Glutamatergic neuron (in vitro differentiated cells): Measurements from ENCODE around the gene DNAJC1. TPM values are rescaled to one million over a fixed set of nuclear protein-coding genes. Genes with fewer than 3 reads are reported as not detected.

Source experiments
- DNase-seq: peaks from one replicate; pipeline ENCODE4 v3.0.0; 2022
- H3K27ac Mint-ChIP-seq: one replicate; pipeline ENCODE4 v1.8.0; 2020; ENCODE audit warnings: mild to moderate bottlenecking, mixed read lengths, inconsistent platforms; ENCODE audit not compliant: unreplicated experiment
- H3K27me3 Mint-ChIP-seq: one replicate; pipeline ENCODE4 v1.8.0; 2020; ENCODE audit warnings: mild to moderate bottlenecking, moderate library complexity, mixed read lengths, inconsistent platforms; ENCODE audit not compliant: unreplicated experiment
- H3K36me3 Mint-ChIP-seq: one replicate; pipeline ENCODE4 v1.8.0; 2020; ENCODE audit warnings: mild to moderate bottlenecking, mixed read lengths, inconsistent platforms; ENCODE audit not compliant: unreplicated experiment
- H3K4me1 Mint-ChIP-seq: one replicate; pipeline ENCODE4 v1.8.0; 2020; ENCODE audit warnings: mild to moderate bottlenecking, low read depth, mixed read lengths, inconsistent platforms; ENCODE audit not compliant: unreplicated experiment
- H3K4me3 Mint-ChIP-seq: one replicate; pipeline ENCODE4 v1.8.0; 2020; ENCODE audit warnings: mild to moderate bottlenecking, mixed read lengths, inconsistent platforms; ENCODE audit not compliant: unreplicated experiment
- H3K9me3 Mint-ChIP-seq: one replicate; pipeline ENCODE4 v1.8.0; 2020; ENCODE audit warnings: mild to moderate bottlenecking, moderate library complexity, mixed read lengths, inconsistent platforms; ENCODE audit not compliant: unreplicated experiment
- total RNA-seq: library from RNA; stranded (reverse); fragmentation: NEBNext Ultra II Directional; extraction: Animal tissue kit (Norgen Biotek cat#: 25700); gene quantifications from one replicate; pipeline ENCODE4 v1.2.1, GENCODE V29; 2021; ENCODE audit not compliant: unreplicated experiment
- TF ChIP-seq, protein P1 (sequence below): fragments of 200-600 bp; sonication (generic); IDR thresholded peaks from one replicate; pipeline ENCODE4 v1.5.0; 2021; ENCODE audit not compliant: partially characterized antibody, unreplicated experiment

DNAJC1 gene
- total RNA-seq, 1 donor from 2014 or later: 4.3 TPM

DNA sequence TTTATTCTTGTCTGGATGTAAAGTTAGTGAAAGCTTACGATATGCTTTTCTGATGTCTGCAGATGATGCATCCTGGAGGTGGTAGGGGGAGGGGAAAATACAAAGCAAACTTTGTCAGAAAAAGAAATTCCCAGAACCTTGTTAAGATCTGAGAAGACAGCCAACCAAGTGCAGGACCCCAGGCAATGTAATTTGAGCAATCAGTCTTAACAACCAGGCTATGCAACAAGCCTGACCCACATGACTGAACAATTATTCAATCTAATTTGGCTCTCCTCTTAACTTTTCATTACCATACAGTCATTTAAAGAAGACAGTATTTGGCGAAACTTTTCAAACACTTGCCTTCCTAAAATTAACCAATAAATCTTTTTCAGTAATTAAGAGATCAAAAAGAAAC is 74.5 kb downstream of the DNAJC1 start:
- Mint-ChIP-seq H3K27me3 (no peaks in the 10 kb centered on the region), H3K36me3 (no peaks in the 10 kb centered on the region), H3K4me1 (no peaks in the 10 kb centered on the region), H3K9me3 (no peaks in the 10 kb centered on the region), H3K4me3 (no peak overlapping the region), H3K27ac (no peak overlapping the region)
- DNase-seq: no peak
- TF ChIP-seq, protein P1, sequence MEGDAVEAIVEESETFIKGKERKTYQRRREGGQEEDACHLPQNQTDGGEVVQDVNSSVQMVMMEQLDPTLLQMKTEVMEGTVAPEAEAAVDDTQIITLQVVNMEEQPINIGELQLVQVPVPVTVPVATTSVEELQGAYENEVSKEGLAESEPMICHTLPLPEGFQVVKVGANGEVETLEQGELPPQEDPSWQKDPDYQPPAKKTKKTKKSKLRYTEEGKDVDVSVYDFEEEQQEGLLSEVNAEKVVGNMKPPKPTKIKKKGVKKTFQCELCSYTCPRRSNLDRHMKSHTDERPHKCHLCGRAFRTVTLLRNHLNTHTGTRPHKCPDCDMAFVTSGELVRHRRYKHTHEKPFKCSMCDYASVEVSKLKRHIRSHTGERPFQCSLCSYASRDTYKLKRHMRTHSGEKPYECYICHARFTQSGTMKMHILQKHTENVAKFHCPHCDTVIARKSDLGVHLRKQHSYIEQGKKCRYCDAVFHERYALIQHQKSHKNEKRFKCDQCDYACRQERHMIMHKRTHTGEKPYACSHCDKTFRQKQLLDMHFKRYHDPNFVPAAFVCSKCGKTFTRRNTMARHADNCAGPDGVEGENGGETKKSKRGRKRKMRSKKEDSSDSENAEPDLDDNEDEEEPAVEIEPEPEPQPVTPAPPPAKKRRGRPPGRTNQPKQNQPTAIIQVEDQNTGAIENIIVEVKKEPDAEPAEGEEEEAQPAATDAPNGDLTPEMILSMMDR: no peak

DNA sequence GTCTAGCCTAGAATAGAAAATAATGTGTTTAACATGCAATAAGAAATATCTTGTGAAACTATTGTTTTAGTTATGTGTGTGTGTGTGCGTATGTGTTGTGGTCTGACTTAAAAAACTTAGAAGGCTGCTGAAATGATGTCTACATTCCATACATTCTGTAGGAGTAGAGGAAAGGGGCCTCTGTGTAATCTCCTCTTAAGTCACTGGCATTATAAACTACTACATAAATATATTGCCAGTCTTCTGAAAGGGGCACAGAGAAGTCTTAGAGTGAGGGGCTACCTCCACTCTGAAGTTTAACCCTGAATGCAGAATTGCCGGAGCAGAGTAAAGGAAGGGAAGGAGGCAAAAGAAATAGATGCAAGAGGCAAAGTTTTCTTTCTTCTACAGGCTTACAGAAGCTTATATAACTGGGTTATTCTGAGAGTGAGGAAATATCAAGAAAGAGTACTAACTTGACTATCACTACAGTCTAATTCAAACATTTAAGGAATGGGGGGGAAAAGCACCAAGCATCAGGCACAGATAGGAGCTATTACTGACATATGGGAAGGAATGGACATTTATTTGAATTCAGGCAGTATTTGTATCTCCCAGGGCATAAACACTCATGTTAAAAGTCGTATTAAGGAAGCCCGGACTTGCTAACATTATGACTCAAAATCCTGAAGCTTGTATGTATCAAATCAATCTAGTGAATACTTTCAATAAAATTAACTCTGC is 75.7 kb downstream of the DNAJC1 start:
- Mint-ChIP-seq H3K9me3 (no peaks in the 10 kb centered on the region), H3K36me3 (no peaks in the 10 kb centered on the region), H3K27ac (no peak overlapping the region), H3K27me3 (no peaks in the 10 kb centered on the region), H3K4me3 (no peak overlapping the region), H3K4me1 (no peaks in the 10 kb centered on the region)
- DNase-seq: no peak
- TF ChIP-seq, protein P1: no peak

DNA sequence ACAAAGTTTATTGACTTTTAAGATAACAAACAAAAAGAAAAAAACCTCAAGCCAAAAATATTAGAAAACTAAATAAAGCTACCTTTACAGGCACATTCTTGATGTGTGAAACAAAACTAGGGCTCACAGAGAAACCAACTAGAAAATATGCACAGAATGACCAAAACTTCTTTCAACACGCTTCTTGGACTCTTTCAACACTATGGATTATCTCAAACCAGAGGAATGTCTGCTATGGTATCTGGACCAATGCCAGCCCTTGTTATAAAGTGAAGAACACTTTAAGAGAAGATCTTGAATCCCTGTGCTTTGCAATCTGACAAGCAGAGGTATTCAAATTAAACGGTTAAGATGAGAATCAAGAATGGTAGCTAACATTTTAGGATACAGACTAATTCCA is 76.6 kb downstream of the DNAJC1 start:
- TF ChIP-seq, protein P1: no peak
- DNase-seq: no peak
- H3K9me3 Mint-ChIP-seq: no peaks in the 10 kb centered on the region
- H3K27me3 Mint-ChIP-seq: no peaks in the 10 kb centered on the region
- no peak overlapping the region for H3K27ac Mint-ChIP-seq
- H3K36me3 Mint-ChIP-seq: no peaks in the 10 kb centered on the region
- no peak overlapping the region for H3K4me3 Mint-ChIP-seq
- no peaks in the 10 kb centered on the region for H3K4me1 Mint-ChIP-seq

DNA sequence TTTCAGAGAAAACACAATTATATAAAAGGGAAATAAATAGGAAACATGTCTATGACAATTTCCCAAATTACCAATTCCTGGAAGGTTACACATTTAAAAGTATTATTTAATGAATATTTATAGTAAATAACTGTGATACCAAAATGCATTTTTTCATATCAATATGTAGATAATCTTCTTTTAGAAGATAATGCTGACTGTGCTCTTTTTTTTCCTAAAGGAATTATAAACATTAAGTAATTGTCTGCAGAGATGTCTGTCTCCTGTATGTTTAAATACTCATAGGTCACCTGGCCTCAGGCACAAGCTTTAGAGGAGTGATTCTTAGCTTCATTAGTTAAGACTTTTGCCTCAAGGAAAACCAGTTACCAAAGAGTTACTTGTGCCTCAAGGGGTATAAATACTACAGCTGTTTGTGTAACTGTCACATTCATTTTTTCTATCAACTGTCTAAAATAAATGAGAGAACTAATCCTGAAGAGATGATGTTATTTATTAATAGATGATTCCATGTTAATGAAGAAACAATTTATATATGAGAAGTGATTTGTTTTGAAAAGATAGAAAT is 77.1 kb downstream of the DNAJC1 start:
- Mint-ChIP-seq H3K9me3 (no peaks in the 10 kb centered on the region), H3K4me1 (no peaks in the 10 kb centered on the region), H3K27me3 (no peaks in the 10 kb centered on the region), H3K4me3 (no peak overlapping the region), H3K27ac (no peak overlapping the region), H3K36me3 (no peaks in the 10 kb centered on the region)
- DNase-seq: no peak
- TF ChIP-seq, protein P1: no peak

DNA sequence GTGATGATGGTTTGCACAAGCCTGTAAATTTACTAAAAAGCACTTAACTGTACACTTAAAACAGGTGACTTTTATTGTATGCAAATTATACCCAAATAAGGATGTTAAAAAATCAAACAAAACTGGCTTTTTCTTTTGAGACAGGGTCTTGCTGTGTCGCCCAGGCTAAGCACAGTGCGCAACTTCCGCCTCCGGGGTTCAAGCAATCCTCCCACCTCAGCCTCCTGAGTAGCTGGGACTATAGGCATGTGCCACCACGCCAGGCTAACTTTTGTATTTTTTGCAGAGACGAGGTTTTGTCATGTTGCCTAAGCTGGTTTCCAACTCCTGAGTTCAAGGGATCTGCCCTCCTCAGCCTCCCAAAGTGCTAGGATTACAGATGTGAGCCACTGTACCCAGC is 77.7 kb downstream of the DNAJC1 start:
- TF ChIP-seq, protein P1: no peak
- DNase-seq: no peak
- H3K4me3 Mint-ChIP-seq: no peak overlapping the region
- H3K27me3 Mint-ChIP-seq: no peaks in the 10 kb centered on the region
- no peak overlapping the region for H3K27ac Mint-ChIP-seq
- no peaks in the 10 kb centered on the region for H3K9me3 Mint-ChIP-seq
- no peaks in the 10 kb centered on the region for H3K4me1 Mint-ChIP-seq
- no peaks in the 10 kb centered on the region for H3K36me3 Mint-ChIP-seq
